Measurements from ENCODE around the gene CCT7.

DNA sequence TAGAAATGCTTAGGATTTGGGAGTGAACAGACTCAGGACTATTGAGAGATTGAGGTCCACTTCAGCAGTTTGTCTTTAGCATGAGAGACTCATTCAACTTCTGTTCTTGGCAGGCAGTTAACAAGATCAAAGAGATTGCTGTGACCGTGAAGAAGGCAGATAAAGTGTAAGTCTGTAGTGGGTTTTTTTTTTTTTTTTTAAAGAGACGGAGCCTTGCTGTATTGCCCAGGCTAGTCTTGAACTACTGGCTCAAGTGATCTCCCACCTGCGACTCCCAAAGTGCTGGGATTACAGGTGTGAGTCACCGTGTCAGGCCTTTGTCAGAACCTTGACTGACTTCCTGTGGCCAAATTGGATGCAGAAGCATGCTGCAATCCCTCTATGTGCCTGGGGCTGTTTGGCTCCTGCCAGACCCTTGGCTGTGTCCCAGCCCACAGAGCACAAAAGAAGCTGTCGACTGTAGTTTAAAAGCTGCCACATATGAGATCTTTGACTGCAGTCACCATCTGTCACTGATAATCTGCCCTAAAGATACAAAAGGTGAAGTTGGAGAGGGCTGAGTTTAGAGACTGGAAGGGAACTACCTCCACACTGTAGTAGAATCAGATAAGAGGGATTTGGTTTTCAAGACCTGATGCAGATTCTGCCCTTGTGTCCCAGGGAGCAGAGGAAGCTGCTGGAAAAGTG, 9.9 kb downstream of the CCT7 start:
- TF ChIP-seq CTCF (IDR thresholded peaks at IDR 0.05) (no peak), POLR2A (IDR thresholded peaks at IDR 0.05; ENCODE audit: low read length) (no peak), NPAS2 (CRISPR knock-in tag; IDR thresholded peaks at IDR 0.05; ENCODE audit: borderline replicate concordance) (no peak), USF2 (IDR thresholded peaks at IDR 0.05) (no peak), MAZ (IDR thresholded peaks at IDR 0.05; ENCODE audit: borderline replicate concordance, low read depth, low read length) (no peak), SREBF2 (IDR thresholded peaks at IDR 0.05) (no peak), CHD2 (IDR thresholded peaks at IDR 0.05; ENCODE audit: low read length, partially characterized antibody) (no peak), BHLHE40 (IDR thresholded peaks at IDR 0.05; ENCODE audit: low read depth, low read length) (no peak), REST (IDR thresholded peaks at IDR 0.05) (no peak), MAX (IDR thresholded peaks at IDR 0.05) (no peak), RNF2 (IDR thresholded peaks at IDR 0.05; ENCODE audit: borderline replicate concordance, low read depth) (no peak), RCOR1 (IDR thresholded peaks at IDR 0.05; ENCODE audit: low read depth, low read length) (no peak), MYC (IDR thresholded peaks at IDR 0.05; ENCODE audit: borderline replicate concordance, low read length) (no peak)
